HCEC 1CT (cell line): Measurements from ENCODE around the gene MMAB.
A peak's percentile ranks its signal among the peaks of the same experiment; 100 is the strongest.

ENCODE experiments used
- DNase-seq: peaks from one replicate; pipeline ENCODE4 v3.0.0-alpha.2; 2017

The MMAB gene

GRCh38 chr12:109535231-109535862 lies 38.0 kb downstream of the MMAB start:
- DNase-seq, result no peak

GRCh38 chr12:109534456-109534855 lies 38.8 kb downstream of the MMAB start:
- no peak for DNase-seq

GRCh38 chr12:109533487-109533740 lies 39.9 kb downstream of the MMAB start:
- DNase-seq, result no peak

- no peak for DNase-seq
Measured at GRCh38 chr12:109532721-109533486, 40.4 kb downstream of the MMAB start.

GRCh38 chr12:109531411-109531810 lies 41.9 kb downstream of the MMAB start:
- no peak for DNase-seq

GRCh38 chr12:109529691-109530640 lies 43.3 kb downstream of the MMAB start:
- DNase-seq, result no peak

- no peak for DNase-seq
Measured at GRCh38 chr12:109527489-109528123, 45.7 kb downstream of the MMAB start.

GRCh38 chr12:109525279-109525585 lies 48.1 kb downstream of the MMAB start:
- no peak for DNase-seq

GRCh38 chr12:109524466-109525278 lies 48.6 kb downstream of the MMAB start:
- no peak for DNase-seq

GRCh38 chr12:109523504-109523903 lies 49.8 kb downstream of the MMAB start:
- no peak for DNase-seq

- DNase-seq, result no peak
Measured at GRCh38 chr12:109523071-109523470, 50.2 kb downstream of the MMAB start.

GRCh38 chr12:109521831-109522230 lies 51.5 kb downstream of the MMAB start:
- no peak for DNase-seq

GRCh38 chr12:109519787-109520186 lies 53.5 kb downstream of the MMAB start:
- DNase-seq, result no peak

- DNase-seq, result peak; percentile 81
Measured at GRCh38 chr12:109518820-109519665, 54.3 kb downstream of the MMAB start.

GRCh38 chr12:109517619-109518018 lies 55.7 kb downstream of the MMAB start:
- DNase-seq, result no peak

GRCh38 chr12:109513977-109514376 lies 59.3 kb downstream of the MMAB start:
- no peak for DNase-seq

GRCh38 chr12:109513051-109513450 lies 60.3 kb downstream of the MMAB start:
- no peak for DNase-seq

- no peak for DNase-seq
Measured at GRCh38 chr12:109512608-109513007, 60.7 kb downstream of the MMAB start.

- DNase-seq, result no peak
Measured at GRCh38 chr12:109510196-109510595, 63.1 kb downstream of the MMAB start.

- no peak for DNase-seq
Measured at GRCh38 chr12:109504068-109504467, 69.2 kb downstream of the MMAB start.
